Measurements from ENCODE around the gene SETDB2. TPM values are rescaled to one million over a fixed set of nuclear protein-coding genes. Genes with fewer than 3 reads are reported as not detected.

SETDB2 gene
- total and polyA plus RNA-seq, 10 of the 15 experiments (the other 5 are each of a cell fraction or from before 2014, with no cell fraction given), result 1.2 to 10.0 (median 7.4) TPM

GRCh38 chr13:49459580-49459979, 15.5 kb downstream of the SETDB2 start (continued):
- TF ChIP-seq E2F8 (IDR thresholded peaks at IDR 0.05; ENCODE audit: low read depth, partially characterized antibody), result no peak

- no peak overlapping the region for H3K27ac ChIP-seq (ENCODE audit: control insufficient read depth, insufficient read depth)
- H2AFZ ChIP-seq (ENCODE audit: control insufficient read depth, low read depth, low read length), result no peak overlapping the region
- in situ Hi-C loops (cut with MboI) (no loop called here), intact Hi-C loops (cut with micrococcal nuclease; ENCODE audit: unreplicated experiment) (no loop called here)
- FAIRE-seq (no peak), DNase-seq (ENCODE audit: low read depth, low spot score) (no peak), ATAC-seq (no peak)
- ChIA-PET RAD21 (ENCODE audit: unreplicated experiment) (no interaction called here), CTCF (no interaction called here), POLR2A (no interaction called here), SMC1A (ENCODE audit: uncharacterized antibody, unreplicated experiment) (no interaction called here)
- H3K27me3 ChIP-seq (replicated peaks in 1 of 2; ENCODE audit: control insufficient read depth in 2 of 2, insufficient read depth in 2 of 2, low read length in 1 of 2), result no peaks in the 10 kb centered on the region
- no peak overlapping the region for H3K4me2 ChIP-seq (ENCODE audit: control insufficient read depth, insufficient read depth)
- H3K9me3 ChIP-seq (replicated peaks; ENCODE audit: control insufficient read depth, insufficient read depth, low read length), result peaks cover 7% of the 10 kb centered on the region; the same call in 2 of the 3 replicates
- H3K9ac ChIP-seq (ENCODE audit: control insufficient read depth, insufficient read depth, low read length), result no peak overlapping the region
- H3K36me3 ChIP-seq (ENCODE audit: control insufficient read depth in 2 of 2, insufficient read depth in 2 of 2, low read length in 1 of 2), result peaks cover 0 to 15% of the 10 kb centered on the region in 2 experiments; a peak in 3 of 4 replicates
- H3K79me2 ChIP-seq (ENCODE audit: control insufficient read depth, insufficient read depth, low read length), result no peaks in the 10 kb centered on the region
- 100% methylated on average over 1 of the region's 1 CpG for WGBS (ENCODE audit: insufficient coverage, insufficient replicate concordance, low lambda C conversion rate, missing lambda C conversion rate)
- H3K4me1 ChIP-seq (ENCODE audit: control insufficient read depth, insufficient read depth, low read length), result no peaks in the 10 kb centered on the region
- H3K4me3 ChIP-seq, result no peak overlapping the region
- BruUV-seq (replicated peaks), result no TSS peak
- no peaks in the 10 kb centered on the region for H4K20me1 ChIP-seq (ENCODE audit: control insufficient read depth, insufficient read depth)
- no peak for TF ChIP-seq FOXM1 (IDR thresholded peaks at IDR 0.05; ENCODE audit: low read depth, low read length)
- TF ChIP-seq, protein P1, sequence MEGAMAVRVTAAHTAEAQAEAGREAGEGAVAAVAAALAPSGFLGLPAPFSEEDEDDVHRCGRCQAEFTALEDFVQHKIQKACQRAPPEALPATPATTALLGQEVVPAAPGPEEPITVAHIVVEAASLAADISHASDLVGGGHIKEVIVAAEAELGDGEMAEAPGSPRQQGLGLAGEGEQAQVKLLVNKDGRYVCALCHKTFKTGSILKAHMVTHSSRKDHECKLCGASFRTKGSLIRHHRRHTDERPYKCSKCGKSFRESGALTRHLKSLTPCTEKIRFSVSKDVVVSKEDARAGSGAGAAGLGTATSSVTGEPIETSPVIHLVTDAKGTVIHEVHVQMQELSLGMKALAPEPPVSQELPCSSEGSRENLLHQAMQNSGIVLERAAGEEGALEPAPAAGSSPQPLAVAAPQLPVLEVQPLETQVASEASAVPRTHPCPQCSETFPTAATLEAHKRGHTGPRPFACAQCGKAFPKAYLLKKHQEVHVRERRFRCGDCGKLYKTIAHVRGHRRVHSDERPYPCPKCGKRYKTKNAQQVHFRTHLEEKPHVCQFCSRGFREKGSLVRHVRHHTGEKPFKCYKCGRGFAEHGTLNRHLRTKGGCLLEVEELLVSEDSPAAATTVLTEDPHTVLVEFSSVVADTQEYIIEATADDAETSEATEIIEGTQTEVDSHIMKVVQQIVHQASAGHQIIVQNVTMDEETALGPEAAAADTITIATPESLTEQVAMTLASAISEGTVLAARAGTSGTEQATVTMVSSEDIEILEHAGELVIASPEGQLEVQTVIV (IDR thresholded peaks at IDR 0.05; ENCODE audit: borderline replicate concordance, partially characterized antibody), result no peak
- no peak for TF ChIP-seq SP1 (IDR thresholded peaks at IDR 0.05; ENCODE audit: low read depth, low read length)
- TF ChIP-seq TCF3 (IDR thresholded peaks at IDR 0.05; ENCODE audit: borderline replicate concordance, insufficient read depth, low read depth, low read length), result no peak
- TF ChIP-seq CHD1 (IDR thresholded peaks at IDR 0.05; ENCODE audit: low read depth, low read length), result no peak
- no peak for TF ChIP-seq SPI1 (IDR thresholded peaks at IDR 0.05; ENCODE audit: borderline replicate concordance, insufficient read depth, low read depth, low read length)
- no peak for TF ChIP-seq EED (IDR thresholded peaks at IDR 0.05; ENCODE audit: low read depth)
- no peak for TF ChIP-seq REST (IDR thresholded peaks at IDR 0.05; ENCODE audit: low read depth, low read length)
- TF ChIP-seq, protein P2, sequence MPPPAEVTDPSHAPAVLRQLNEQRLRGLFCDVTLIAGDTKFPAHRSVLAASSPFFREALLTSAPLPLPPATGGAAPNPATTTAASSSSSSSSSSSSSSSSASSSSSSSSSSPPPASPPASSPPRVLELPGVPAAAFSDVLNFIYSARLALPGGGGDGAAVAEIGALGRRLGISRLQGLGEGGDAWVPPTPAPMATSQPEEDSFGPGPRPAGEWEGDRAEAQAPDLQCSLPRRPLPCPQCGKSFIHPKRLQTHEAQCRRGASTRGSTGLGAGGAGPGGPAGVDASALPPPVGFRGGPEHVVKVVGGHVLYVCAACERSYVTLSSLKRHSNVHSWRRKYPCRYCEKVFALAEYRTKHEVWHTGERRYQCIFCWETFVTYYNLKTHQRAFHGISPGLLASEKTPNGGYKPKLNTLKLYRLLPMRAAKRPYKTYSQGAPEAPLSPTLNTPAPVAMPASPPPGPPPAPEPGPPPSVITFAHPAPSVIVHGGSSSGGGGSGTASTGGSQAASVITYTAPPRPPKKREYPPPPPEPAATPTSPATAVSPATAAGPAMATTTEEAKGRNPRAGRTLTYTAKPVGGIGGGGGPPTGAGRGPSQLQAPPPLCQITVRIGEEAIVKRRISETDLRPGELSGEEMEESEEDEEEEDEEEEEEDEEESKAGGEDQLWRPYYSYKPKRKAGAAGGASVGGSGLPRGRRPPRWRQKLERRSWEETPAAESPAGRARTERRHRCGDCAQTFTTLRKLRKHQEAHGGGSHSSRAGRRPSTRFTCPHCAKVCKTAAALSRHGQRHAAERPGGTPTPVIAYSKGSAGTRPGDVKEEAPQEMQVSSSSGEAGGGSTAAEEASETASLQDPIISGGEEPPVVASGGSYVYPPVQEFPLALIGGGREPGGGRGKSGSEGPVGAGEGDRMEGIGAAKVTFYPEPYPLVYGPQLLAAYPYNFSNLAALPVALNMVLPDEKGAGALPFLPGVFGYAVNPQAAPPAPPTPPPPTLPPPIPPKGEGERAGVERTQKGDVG (CRISPR knock-in tag; IDR thresholded peaks at IDR 0.05), result no peak
Observed at GRCh38 chr13:49464085-49464484, 20.0 kb downstream of the SETDB2 start.

Data from GM12878 (cell line).